HFFc6 (cell line): Measurements from ENCODE around the gene EPN3. TPM values are rescaled to one million over a fixed set of nuclear protein-coding genes. Genes with fewer than 3 reads are reported as not detected.

Source experiments
- DNase-seq: peaks from one replicate; pipeline ENCODE4 v3.0.0-alpha.2; 2018
- H3K27ac Mint-ChIP-seq: 2 replicates; pipeline ENCODE4 v1.8.0; 2020; ENCODE audit warnings: mild to moderate bottlenecking, mixed read lengths
- H3K27me3 Mint-ChIP-seq: 2 replicates; pipeline ENCODE4 v1.8.0; 2021; ENCODE audit warnings: mild to moderate bottlenecking, moderate library complexity, mixed read lengths; ENCODE audit not compliant: insufficient read depth
- H3K36me3 Mint-ChIP-seq: 2 replicates; pipeline ENCODE4 v1.8.0; 2021; ENCODE audit warnings: low read depth, mixed read lengths
- H3K4me1 Mint-ChIP-seq: 2 replicates; pipeline ENCODE4 v1.8.0; 2020; ENCODE audit warnings: low read depth, mixed read lengths
- H3K4me3 Mint-ChIP-seq: 2 replicates; pipeline ENCODE4 v1.8.0; 2020; ENCODE audit warnings: mild to moderate bottlenecking, moderate library complexity, mixed read lengths
- H3K9me3 Mint-ChIP-seq: 2 replicates; pipeline ENCODE4 v1.8.0; 2020; ENCODE audit warnings: mild to moderate bottlenecking, mixed read lengths
- total RNA-seq, 6 experiments: library from RNA; stranded (reverse); fragmentation: NEBNext Ultra II Directional; extraction: Animal tissue kit (Norgen Biotek cat#: 25700); gene quantifications; 2 replicates in 1 of 6; 3 replicates in 5 of 6; pipeline ENCODE4 v1.2.3, GENCODE V29; 2021
- TF ChIP-seq, protein P1 (sequence below): fragments of 200-600 bp; sonication (generic); IDR thresholded peaks from 2 replicates; pipeline ENCODE4 v1.5.0; 2021; ENCODE audit warnings: antibody characterized with exemption, mild to moderate bottlenecking

EPN3 gene
- total RNA-seq, 6 experiments from 2014 or later = 0.05 TPM; not detected in 5

DNA sequence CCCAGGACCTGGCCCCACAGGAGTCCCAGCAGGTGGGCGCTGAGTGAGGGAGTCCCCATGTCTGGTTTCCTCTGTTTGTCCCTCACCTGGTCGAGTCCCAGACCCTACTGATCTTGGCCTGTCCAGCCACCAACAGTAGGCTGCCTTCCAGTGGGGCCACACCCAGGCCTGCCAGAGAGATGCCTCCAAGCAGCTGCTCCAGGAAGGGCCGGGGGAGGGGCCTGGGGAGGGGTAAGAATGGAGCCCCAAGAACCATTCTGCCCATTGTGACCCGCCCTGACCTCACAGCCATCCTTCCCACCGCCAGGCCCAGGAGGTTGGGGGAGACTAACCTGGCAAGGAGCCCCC lies 15.2 kb downstream of the EPN3 start:
- no peaks in the 10 kb centered on the region for H3K36me3 Mint-ChIP-seq
- H3K9me3 Mint-ChIP-seq = no peaks in the 10 kb centered on the region
- peak overlapping the region; percentile 87 for H3K4me3 Mint-ChIP-seq
- H3K4me1 Mint-ChIP-seq = peaks cover 28% of the 10 kb centered on the region
- no peak for DNase-seq
- H3K27ac Mint-ChIP-seq = peak overlapping the region; percentile 77
- TF ChIP-seq, protein P1, sequence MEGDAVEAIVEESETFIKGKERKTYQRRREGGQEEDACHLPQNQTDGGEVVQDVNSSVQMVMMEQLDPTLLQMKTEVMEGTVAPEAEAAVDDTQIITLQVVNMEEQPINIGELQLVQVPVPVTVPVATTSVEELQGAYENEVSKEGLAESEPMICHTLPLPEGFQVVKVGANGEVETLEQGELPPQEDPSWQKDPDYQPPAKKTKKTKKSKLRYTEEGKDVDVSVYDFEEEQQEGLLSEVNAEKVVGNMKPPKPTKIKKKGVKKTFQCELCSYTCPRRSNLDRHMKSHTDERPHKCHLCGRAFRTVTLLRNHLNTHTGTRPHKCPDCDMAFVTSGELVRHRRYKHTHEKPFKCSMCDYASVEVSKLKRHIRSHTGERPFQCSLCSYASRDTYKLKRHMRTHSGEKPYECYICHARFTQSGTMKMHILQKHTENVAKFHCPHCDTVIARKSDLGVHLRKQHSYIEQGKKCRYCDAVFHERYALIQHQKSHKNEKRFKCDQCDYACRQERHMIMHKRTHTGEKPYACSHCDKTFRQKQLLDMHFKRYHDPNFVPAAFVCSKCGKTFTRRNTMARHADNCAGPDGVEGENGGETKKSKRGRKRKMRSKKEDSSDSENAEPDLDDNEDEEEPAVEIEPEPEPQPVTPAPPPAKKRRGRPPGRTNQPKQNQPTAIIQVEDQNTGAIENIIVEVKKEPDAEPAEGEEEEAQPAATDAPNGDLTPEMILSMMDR = no peak
- peaks cover 4% of the 10 kb centered on the region for H3K27me3 Mint-ChIP-seq

DNA sequence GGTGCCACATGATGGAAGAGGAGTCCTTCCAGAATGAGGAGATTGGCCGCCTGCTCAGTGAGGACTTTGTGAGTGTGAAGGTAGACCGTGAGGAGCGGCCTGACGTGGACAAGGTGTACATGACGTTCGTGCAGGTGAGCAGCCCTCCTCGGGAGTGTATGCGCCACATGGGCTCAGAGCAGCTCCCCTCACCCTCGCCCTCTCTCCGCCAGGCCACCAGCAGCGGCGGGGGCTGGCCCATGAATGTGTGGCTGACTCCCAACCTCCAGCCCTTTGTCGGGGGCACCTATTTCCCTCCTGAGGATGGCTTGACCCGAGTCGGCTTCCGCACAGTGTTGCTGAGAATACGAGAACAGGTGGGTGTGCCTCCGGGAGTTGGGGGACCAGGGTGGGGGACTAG lies 16.3 kb downstream of the EPN3 start:
- Mint-ChIP-seq H3K9me3 (no peaks in the 10 kb centered on the region), H3K27me3 (peaks cover 4% of the 10 kb centered on the region), H3K36me3 (no peaks in the 10 kb centered on the region), H3K4me1 (peaks cover 21% of the 10 kb centered on the region; the same call in 1 of the 2 replicates), H3K27ac (no peak overlapping the region), H3K4me3 (no peak overlapping the region)
- TF ChIP-seq, protein P1 = no peak
- DNase-seq = no peak

DNA sequence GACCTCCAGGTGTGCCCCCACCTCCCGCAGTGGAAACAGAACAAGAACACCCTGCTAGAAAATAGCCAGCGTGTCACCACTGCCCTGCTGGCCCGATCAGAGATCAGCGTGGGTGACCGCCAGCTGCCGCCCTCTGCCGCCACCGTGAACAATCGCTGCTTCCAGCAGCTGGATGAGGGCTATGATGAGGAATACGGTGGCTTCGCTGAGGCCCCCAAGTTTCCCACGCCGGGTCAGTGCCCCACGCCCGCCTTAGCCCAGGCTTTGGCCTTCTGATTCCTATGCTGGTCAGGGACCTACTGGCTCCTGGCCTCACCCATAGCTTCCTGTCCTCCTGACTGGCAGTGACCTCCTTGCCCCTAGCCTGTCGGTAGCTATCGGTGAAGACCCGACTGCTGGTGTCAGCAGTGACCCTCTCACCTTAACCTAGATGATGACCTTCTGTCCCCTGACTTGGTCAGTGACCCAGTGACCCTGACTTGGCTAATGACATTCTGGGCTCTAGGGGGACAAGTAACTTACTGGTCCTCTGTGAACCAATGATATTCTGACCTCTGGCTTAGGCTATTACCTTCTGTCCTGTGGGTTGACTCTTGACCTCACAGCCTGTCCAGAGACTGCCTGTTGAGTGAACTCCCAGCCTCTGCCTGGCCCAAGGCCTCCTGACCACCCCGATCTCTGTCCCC lies 16.9 kb downstream of the EPN3 start:
- no peaks in the 10 kb centered on the region for H3K9me3 Mint-ChIP-seq
- peaks cover 4% of the 10 kb centered on the region for H3K27me3 Mint-ChIP-seq
- no peaks in the 10 kb centered on the region for H3K36me3 Mint-ChIP-seq
- DNase-seq = no peak
- peaks cover 15% of the 10 kb centered on the region; the same call in 1 of the 2 replicates for H3K4me1 Mint-ChIP-seq
- H3K4me3 Mint-ChIP-seq = no peak overlapping the region
- no peak overlapping the region for H3K27ac Mint-ChIP-seq
- TF ChIP-seq, protein P1 = 0 out of 2 replicates have a peak, but pooled peaks have one; percentile 8

DNA sequence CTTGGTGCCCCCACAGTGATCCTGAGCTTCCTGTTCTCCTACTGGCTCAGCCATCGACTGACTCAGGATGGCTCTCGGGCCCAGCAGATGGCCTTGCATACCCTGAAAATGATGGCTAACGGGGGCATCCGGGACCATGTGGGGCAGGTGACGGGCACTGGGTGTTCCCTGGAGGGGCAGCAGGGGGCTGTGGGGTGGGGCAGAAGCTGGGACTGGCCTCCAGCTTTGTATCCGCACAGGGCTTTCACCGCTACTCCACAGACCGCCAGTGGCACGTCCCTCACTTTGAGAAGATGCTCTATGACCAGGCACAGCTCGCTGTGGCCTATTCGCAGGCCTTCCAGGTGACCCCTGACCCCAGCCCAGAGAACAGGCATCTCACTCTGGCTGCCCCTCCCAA lies 17.4 kb downstream of the EPN3 start:
- H3K36me3 Mint-ChIP-seq = no peaks in the 10 kb centered on the region

DNA sequence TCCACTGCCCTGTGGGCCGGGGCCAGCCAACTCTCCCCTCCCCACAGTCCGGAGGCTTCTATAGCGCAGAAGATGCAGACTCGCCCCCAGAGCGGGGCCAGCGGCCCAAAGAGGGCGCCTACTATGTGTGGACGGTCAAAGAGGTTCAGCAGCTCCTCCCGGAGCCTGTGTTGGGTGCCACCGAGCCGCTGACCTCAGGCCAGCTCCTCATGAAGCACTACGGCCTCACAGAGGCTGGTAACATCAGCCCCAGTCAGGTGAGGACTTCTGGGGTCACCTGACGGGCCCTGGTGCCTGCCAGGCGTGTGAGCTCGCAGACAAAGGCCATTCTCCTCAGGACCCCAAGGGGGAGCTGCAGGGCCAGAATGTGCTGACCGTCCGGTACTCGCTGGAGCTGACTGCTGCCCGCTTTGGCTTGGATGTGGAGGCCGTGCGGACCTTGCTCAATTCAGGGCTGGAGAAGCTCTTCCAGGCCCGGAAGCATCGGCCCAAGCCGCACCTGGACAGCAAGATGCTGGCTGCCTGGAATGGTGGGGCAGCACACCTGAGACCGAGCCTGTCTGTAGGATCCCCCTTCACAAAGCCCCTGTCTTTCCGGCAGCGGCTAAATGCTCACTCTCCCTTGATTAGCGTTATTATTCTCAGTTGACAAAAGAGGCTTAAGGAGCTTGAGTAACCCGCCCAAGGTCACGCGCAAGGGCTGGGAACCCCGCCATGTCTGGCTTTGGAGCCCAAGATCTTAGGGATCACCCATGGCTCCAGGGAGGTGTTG lies 18.3 kb downstream of the EPN3 start:
- H3K36me3 Mint-ChIP-seq = no peaks in the 10 kb centered on the region
- no peak overlapping the region for H3K27ac Mint-ChIP-seq
- no peaks in the 10 kb centered on the region; the same call in 1 of the 2 replicates for H3K27me3 Mint-ChIP-seq
- no peak overlapping the region for H3K4me3 Mint-ChIP-seq
- peak; percentile 70 for DNase-seq
- H3K9me3 Mint-ChIP-seq = no peaks in the 10 kb centered on the region
- TF ChIP-seq, protein P1 = peak; percentile 87
- 0 out of 2 replicates have a peak, but pooled peaks cover 12% of the 10 kb centered on the region for H3K4me1 Mint-ChIP-seq

More for the DNA sequence above, 17.4 kb downstream of the EPN3 start:
- Mint-ChIP-seq H3K9me3 (no peaks in the 10 kb centered on the region), H3K4me3 (no peak overlapping the region), H3K4me1 (0 out of 2 replicates have a peak, but pooled peaks cover 12% of the 10 kb centered on the region), H3K27ac (no peak overlapping the region), H3K27me3 (peaks cover 2% of the 10 kb centered on the region)
- no peak for DNase-seq
- TF ChIP-seq, protein P1 = no peak
